Activated CD4-positive, alpha-beta T cell treated with anti-CD3 and anti-CD28 coated beads for 1 hour (primary cell): ENCODE data around the gene MRPS34.
"Not testable (repeated sequence)": the region's sequence is repeated elsewhere in the genome, so short reads cannot be mapped to it uniquely, and the experiment has no call there.

Experiments
- DNase-seq: peaks from one replicate; pipeline ENCODE4 v3.0.0-alpha.2; 2020

The MRPS34 gene

GRCh38 chr16:1772908-1773702 is at the start of gene MRPS34:
TSS of gene MRPS34 (minus strand) at chr16:1773134. CDS start at chr16:1773119, 15 bp downstream.
- peak; percentile 68 for DNase-seq

- DNase-seq, result no peak
Observed at GRCh38 chr16:1821861-1822611, 49.1 kb upstream of the MRPS34 start.

GRCh38 chr16:1820946-1821290 is 48.0 kb upstream of the MRPS34 start:
- DNase-seq, result no peak

GRCh38 chr16:1820096-1820945 is 47.4 kb upstream of the MRPS34 start:
- no peak for DNase-seq

DNA sequence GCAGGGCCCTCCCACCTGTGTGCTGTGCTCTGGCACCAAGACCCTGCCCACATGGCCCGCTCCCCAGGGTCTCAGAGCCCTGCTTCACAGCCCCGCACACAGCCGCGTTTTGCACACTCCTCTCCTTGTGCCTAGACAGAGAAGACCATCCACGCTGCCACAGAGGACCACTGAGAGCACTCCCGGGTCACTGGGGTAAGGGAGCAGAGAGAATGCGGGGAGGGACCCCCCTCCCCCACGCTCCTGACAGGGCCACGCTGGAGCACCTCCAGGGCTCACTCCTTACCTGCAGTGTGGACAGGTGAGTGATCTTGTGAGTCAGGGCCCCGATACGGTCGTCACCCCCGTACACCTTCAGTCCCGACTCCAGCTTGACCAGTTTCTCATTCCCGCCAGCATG is 46.7 kb upstream of the MRPS34 start:
- no peak for DNase-seq

DNA sequence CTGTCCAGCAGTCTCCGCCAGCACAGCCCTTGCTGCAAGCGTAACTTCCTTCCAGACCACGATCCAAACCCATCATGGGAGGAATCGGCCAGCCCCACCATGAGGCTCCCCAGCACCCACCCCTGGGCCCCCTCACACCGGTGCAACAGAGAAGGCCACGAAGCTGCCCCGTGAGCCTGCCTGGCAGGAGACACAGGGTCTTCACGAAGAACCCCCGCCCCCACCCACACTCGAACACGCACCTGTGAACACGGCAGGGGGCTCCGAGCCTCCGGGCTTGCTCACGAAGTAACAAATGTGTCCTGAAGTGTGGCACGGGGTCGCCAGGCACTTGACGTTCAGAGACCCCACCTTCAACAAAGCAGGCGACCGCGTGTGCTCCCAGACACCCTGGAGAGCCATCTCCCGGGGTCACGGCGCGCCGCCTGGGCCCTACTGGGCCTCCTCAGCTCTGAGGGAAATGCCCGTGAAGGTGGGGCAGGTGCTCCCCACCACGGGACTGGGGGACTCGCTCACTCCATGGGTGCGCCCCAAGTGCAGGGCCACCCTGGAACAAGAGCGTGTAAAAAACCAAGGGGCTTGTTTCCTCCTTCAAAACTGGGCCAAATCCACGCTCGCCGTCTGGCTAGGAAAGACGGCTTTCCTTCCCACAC is 46.1 kb upstream of the MRPS34 start:
- no peak for DNase-seq

- DNase-seq, result no peak
Observed at GRCh38 chr16:1818204-1818872, 45.4 kb upstream of the MRPS34 start.

- no peak for DNase-seq
Observed at GRCh38 chr16:1817716-1818115, 44.8 kb upstream of the MRPS34 start.

DNA sequence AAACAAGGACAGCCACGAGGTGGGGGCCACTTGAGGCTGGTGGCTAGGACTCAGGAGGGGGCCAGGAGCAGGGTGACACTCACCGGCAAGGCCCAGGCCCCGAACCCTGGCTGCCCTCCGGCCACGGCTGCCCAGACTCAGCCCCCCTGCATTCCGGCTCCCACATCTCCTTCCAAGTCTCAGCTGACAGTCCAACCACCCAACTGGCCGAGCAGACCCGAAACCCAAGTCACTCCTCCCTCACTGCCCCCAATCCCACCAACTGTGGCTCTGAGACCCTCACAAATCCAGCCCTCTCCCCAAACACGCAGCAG is 44.3 kb upstream of the MRPS34 start:
- no peak for DNase-seq

DNA sequence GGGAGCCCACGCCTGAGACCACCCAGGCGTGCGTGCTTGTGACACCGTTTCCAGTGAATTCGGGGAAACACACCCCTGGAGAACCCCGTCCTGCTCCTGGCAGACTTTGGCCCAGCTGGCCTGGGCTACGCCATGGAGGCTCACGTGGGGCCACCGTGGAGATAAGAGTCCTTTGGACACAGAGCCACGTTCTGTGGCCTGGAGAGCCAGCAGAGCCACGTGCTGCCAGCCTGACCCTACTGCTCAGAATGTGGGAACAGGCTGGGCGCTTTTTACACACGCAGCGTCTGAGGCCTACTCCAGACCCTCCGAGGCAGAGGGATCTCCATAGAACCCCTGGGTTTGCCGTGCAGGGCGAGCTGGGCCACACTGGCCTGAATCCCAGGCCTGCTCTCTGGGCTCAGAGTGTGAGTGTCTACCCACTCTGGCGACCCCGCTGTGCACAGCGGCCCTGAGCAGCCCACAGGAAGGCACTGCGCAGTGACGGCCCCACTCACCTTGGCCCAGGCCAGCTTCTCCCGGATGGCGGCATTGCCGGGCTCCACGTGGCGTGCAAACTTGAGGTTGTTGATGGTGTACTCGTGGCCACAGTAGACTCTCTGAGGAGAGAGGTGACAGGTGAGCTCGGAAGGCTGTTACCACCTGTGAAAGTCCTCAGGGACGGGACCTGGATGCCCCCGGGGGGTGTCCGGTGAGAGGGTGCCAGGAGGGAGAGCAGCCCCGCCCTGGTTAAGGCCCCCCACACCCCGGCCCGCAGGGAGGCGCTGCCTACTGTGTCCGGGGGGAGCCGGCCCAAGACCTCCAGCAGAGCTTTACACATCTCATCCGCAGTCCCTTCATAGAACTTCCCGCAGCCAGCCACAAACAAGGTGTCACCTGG is 43.7 kb upstream of the MRPS34 start:
- DNase-seq, result no peak

GRCh38 chr16:1815461-1815860 is 42.5 kb upstream of the MRPS34 start:
- DNase-seq, result no peak

GRCh38 chr16:1812732-1813163 is 39.8 kb upstream of the MRPS34 start:
- DNase-seq, result peak; percentile 42

DNA sequence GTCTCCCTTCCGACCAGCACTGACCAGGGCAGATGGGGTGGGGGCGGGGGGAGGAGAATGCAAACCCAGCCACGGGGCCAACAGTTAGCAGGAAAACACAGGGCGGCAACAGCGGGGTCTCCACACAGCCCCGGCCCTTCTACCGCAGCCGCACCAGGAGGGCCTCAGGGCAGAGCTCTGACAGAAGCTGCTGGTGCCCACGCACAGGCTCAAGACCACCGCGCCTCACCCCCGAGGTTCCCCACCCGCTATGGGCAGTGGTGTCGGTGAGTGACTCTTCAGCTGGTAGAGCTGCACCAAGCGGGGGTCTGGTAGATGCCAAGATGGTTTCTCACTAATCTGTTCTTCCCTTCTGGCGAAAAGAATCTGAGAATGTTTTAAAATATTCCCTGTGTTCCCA is 37.6 kb upstream of the MRPS34 start:
- DNase-seq, result no peak

- DNase-seq, result no peak
Observed at GRCh38 chr16:1810106-1810505, 37.2 kb upstream of the MRPS34 start.

- no peak for DNase-seq
Observed at GRCh38 chr16:1809281-1809801, 36.4 kb upstream of the MRPS34 start.

DNA sequence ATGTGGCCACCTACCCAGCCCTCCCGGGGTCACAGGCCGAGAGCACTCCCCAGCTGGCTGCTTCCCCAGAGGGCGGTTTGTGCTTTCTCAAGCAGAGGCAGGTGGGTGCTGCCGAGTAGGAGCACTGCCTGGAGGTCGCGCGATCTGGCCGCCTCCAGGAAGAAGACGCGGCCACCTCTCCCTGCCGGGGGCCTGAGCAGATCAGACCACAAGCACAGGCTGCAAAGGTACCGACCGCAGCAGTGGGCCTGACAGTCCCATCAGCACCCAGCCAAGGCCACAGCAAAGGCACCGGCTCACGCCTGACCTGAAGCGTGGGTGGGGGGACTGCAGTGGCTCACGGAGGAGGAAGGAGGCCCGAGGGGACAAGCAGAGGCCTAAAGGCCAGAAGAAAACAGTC is 35.8 kb upstream of the MRPS34 start:
- DNase-seq, result no peak

GRCh38 chr16:1807626-1808025 is 34.7 kb upstream of the MRPS34 start:
- DNase-seq, result no peak

DNA sequence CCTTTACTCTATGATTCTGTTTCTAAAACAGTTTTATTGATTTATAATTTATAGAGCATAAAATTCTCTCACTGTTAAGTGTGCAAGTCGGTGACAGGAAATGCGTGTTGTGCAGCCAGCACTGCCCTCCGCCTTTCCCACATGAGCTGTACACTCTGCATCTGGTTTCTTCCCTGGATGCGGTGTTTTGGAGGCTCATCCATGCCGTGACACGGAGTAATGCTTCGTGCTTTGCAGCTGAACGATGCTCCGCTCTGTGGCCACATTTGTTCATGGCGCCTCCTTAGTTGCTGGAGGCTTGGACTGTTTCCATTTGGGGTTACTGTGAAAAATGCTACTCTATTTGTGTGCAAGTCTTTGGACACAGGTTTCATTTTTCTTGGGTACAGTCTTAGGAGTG is 27.8 kb upstream of the MRPS34 start:
- no peak for DNase-seq

GRCh38 chr16:1799263-1799662 is 26.3 kb upstream of the MRPS34 start:
- DNase-seq, result not testable (repeated sequence)

- DNase-seq, result no peak
Observed at GRCh38 chr16:1794908-1795666, 22.2 kb upstream of the MRPS34 start.
